Upper lobe of left lung (tissue), 6 donors: ENCODE data around the gene SIX4. TPM values are rescaled to one million over a fixed set of nuclear protein-coding genes. Genes with fewer than 3 reads are reported as not detected.

ENCODE experiments used
- ATAC-seq, 2 donors: fragments of 200-7000 bp; cut with Tn5 transposase; one replicate each; pipeline ENCODE4 v1.9.1; 2022; ENCODE audit warnings: mild to moderate bottlenecking in 2 of 2, moderate library complexity in 2 of 2; ENCODE audit not compliant: low FRiP score in 2 of 2
- DNase-seq, 2 donors: peaks; one replicate each; pipeline ENCODE4 v3.0.0-alpha.2; 2019 to 2020
- H3K27ac ChIP-seq, 4 donors: fragments of 200-600 bp; sonication (generic); one replicate each; pipeline ENCODE4 v1.5.1; 2016 to 2019
- H3K27me3 ChIP-seq, 4 donors: fragments of 200-600 bp; sonication (generic); one replicate each; pipeline ENCODE4 v1.5.1; 2017 to 2019
- H3K36me3 ChIP-seq, 4 donors: fragments of 200-600 bp; sonication (generic); one replicate each; pipeline ENCODE4 v1.5.1; 2016 to 2019
- H3K4me1 ChIP-seq, 4 donors: fragments of 200-600 bp; sonication (generic); one replicate each; pipeline ENCODE4 v1.5.1; 2018 to 2019
- H3K4me3 ChIP-seq, 4 donors: fragments of 200-600 bp; sonication (generic); one replicate each; pipeline ENCODE4 v1.5.1; 2017 to 2019; ENCODE audit warnings: mild to moderate bottlenecking in 2 of 4, moderate library complexity in 1 of 4
- H3K9me3 ChIP-seq, 4 donors: fragments of 200-600 bp; sonication (generic); one replicate each; pipeline ENCODE4 v1.5.1; 2018 to 2019
- EP300 ChIP-seq, 4 donors: sonication (generic); formaldehyde crosslinking; IDR thresholded peaks; one replicate each; pipeline ENCODE4 v1.5.1; 2017; ENCODE audit warnings: antibody characterized with exemption in 4 of 4, control low read depth in 2 of 4
- POLR2A ChIP-seq, 4 donors: fragments of 450-650 bp; IDR thresholded peaks; one replicate each; pipeline ENCODE4 v1.5.1; 2016 to 2017; ENCODE audit warnings: antibody characterized with exemption in 4 of 4, mild to moderate bottlenecking in 2 of 4
- POLR2AphosphoS5 ChIP-seq, 2 donors: sonication (generic); formaldehyde crosslinking; IDR thresholded peaks; one replicate each; pipeline ENCODE4 v1.5.1; 2017; ENCODE audit warnings: antibody characterized with exemption in 2 of 2
- WGBS, 2 donors: methylation state at CpG; one replicate each; pipeline ENCODE4 v1.1.5; 2017 to 2018; 5-methylcytosine and 5-hydroxymethylcytosine counted together
- total RNA-seq, 6 donors: library from RNA; depleted of rRNA in 4 of 6; stranded (reverse); fragments of >200 nt in 4 of 6; gene quantifications; one replicate each; pipeline versions ENCODE4 v1.1.0 to v1.2.1, GENCODE V29; 2016 to 2021
- TF ChIP-seq, protein P1 (sequence below), 6 experiments: fragments of 450-650 bp in 4 of 6; fragments of 200-600 bp in 2 of 6; sonication (generic) in 2 of 6; IDR thresholded peaks; one replicate each; pipeline ENCODE4 v1.5.1; 2016 to 2019; ENCODE audit warnings: antibody characterized with exemption in 6 of 6
- donor health status: DM: no; HTN: no; CAD: no; lungs with moderate emphysema.
- donor health status: DM: no; HTN: yes; CAD: no; lungs with severe emphysema.

The SIX4 gene
- total RNA-seq, 6 donors from 2014 or later = 0.55 to 8.3 (median 1.8) TPM

GRCh38 chr14:60713513-60713912, 10.6 kb downstream of the SIX4 start:
- WGBS, 2 donors = 88 to 93% methylated on average over 6 of the region's 6 CpGs
- ATAC-seq (no peak), DNase-seq (no peak)
- TF ChIP-seq POLR2AphosphoS5 (IDR thresholded peaks at IDR 0.05) (no peak), EP300 (IDR thresholded peaks at IDR 0.05) (no peak), POLR2A (IDR thresholded peaks at IDR 0.05) (no peak)
- TF ChIP-seq, protein P1, sequence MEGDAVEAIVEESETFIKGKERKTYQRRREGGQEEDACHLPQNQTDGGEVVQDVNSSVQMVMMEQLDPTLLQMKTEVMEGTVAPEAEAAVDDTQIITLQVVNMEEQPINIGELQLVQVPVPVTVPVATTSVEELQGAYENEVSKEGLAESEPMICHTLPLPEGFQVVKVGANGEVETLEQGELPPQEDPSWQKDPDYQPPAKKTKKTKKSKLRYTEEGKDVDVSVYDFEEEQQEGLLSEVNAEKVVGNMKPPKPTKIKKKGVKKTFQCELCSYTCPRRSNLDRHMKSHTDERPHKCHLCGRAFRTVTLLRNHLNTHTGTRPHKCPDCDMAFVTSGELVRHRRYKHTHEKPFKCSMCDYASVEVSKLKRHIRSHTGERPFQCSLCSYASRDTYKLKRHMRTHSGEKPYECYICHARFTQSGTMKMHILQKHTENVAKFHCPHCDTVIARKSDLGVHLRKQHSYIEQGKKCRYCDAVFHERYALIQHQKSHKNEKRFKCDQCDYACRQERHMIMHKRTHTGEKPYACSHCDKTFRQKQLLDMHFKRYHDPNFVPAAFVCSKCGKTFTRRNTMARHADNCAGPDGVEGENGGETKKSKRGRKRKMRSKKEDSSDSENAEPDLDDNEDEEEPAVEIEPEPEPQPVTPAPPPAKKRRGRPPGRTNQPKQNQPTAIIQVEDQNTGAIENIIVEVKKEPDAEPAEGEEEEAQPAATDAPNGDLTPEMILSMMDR (IDR thresholded peaks at IDR 0.05) = no peak
- H3K4me3 ChIP-seq = no peak overlapping the region
- no peak overlapping the region for H3K27ac ChIP-seq
- no peaks in the 10 kb centered on the region for H3K4me1 ChIP-seq
- H3K36me3 ChIP-seq = no peaks in the 10 kb centered on the region
- H3K27me3 ChIP-seq = no peaks in the 10 kb centered on the region
- H3K9me3 ChIP-seq = no peaks in the 10 kb centered on the region

DNA sequence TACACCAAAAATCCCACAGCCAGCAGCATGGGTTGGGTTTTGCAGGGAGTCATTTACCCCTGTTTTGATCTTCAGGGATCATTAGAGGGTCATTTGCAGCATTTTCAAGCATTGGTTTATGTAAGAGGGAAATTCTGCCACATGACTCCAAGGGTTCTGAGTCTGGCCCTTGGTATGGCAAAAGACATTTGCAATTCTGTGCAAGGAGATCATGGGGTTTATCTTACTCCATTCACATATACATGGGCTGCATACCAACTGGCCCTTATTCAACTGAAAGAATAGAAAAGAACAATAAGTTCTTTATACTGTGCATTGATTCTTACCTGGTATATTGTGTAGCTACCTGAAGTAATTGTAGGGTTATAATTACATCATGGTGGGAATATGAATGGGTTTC, 13.7 kb downstream of the SIX4 start:
- no peak overlapping the region for H3K4me3 ChIP-seq
- no peaks in the 10 kb centered on the region for H3K27me3 ChIP-seq
- TF ChIP-seq POLR2AphosphoS5 (IDR thresholded peaks at IDR 0.05) (no peak), POLR2A (IDR thresholded peaks at IDR 0.05) (no peak), EP300 (IDR thresholded peaks at IDR 0.05) (no peak)
- TF ChIP-seq, protein P1 (IDR thresholded peaks at IDR 0.05) = no peak
- no peaks in the 10 kb centered on the region for H3K9me3 ChIP-seq
- DNase-seq (no peak), ATAC-seq (no peak)
- H3K27ac ChIP-seq = no peak overlapping the region
- H3K4me1 ChIP-seq = no peaks in the 10 kb centered on the region
- no peaks in the 10 kb centered on the region for H3K36me3 ChIP-seq

DNA sequence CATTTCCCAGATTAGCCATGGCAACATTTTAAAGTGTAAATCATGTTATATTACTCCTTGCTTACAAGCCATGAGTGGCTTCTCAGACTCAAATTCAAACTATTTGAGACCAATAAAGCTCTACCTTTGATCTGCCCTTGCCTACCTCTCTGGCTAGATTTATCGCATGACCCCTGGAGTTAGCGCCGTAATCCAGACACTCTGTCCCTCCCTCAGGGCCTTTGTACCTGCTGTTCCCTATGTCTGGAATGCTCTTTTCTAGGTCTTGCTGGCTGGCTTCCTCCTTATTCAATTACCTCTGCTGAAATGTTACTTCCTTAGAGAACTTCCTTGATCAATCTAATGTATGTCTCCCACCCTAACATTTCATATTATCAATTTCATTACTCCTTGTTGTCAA, 16.3 kb downstream of the SIX4 start:
- DNase-seq (no peak), ATAC-seq (no peak)
- no peak overlapping the region for H3K27ac ChIP-seq
- no peaks in the 10 kb centered on the region for H3K9me3 ChIP-seq
- H3K4me3 ChIP-seq = no peak overlapping the region
- H3K4me1 ChIP-seq = no peaks in the 10 kb centered on the region
- 97 to 100% methylated on average over 3 of the region's 3 CpGs for WGBS, 2 donors
- H3K36me3 ChIP-seq = no peaks in the 10 kb centered on the region
- H3K27me3 ChIP-seq = no peaks in the 10 kb centered on the region
- TF ChIP-seq EP300 (IDR thresholded peaks at IDR 0.05) (no peak), POLR2AphosphoS5 (IDR thresholded peaks at IDR 0.05) (no peak), POLR2A (IDR thresholded peaks at IDR 0.05) (no peak)
- TF ChIP-seq, protein P1 (IDR thresholded peaks at IDR 0.05) = no peak

DNA sequence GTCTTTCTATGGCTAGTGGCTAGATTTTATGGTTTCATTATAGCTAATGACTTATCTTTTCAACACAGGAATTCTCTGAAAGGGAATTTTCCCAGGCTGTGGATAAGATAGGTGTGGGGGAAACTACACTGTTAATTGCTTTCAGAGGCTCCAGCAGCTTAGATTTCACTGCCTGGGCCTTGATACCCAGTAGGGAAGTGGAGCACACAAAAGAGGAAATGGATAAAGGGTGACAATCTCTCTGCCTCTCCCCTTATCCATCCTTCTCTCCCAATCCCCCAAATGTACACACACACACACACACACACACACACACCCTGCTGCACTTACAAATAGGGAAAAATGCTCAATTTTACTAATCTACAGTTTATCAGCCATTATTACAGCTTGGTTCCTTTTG, 19.1 kb downstream of the SIX4 start:
- Histone ChIP-seq H3K4me3 (no peak overlapping the region), H3K27ac (no peak overlapping the region), H3K4me1 (no peaks in the 10 kb centered on the region), H3K9me3 (peaks cover 8 to 16% (median 10%) of the 10 kb centered on the region in 4 donors), H3K36me3 (no peaks in the 10 kb centered on the region), H3K27me3 (no peaks in the 10 kb centered on the region)
- DNase-seq (no peak), ATAC-seq (no peak)
- no peak for TF ChIP-seq POLR2AphosphoS5 (IDR thresholded peaks at IDR 0.05)
- TF ChIP-seq POLR2A (IDR thresholded peaks at IDR 0.05) = no peak
- TF ChIP-seq, protein P1 (IDR thresholded peaks at IDR 0.05) = no peak
- no peak for TF ChIP-seq EP300 (IDR thresholded peaks at IDR 0.05)

DNA sequence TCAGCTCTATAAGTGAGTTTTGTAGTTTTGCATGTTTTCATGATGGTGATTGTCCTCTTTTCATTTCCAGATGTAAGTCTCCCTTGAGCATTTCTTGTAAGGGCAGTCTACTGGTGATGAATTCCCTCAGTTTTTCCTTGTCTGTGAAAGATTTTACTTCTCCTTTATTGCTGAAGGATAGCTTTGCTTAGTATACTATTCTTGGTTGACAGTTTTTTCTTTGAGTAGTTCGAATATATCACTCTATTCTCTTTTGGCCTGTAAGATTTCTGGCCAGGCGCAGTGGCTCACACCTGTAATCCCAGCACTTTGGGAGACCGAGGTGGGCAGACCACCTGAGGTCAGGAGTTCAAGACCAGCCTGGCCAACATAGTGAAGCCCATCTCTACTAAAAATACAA, 23.6 kb downstream of the SIX4 start:
- 92 to 94% methylated on average over 3 of the region's 3 CpGs for WGBS, 2 donors
- TF ChIP-seq POLR2AphosphoS5 (IDR thresholded peaks at IDR 0.05) = no peak
- TF ChIP-seq, protein P1 (IDR thresholded peaks at IDR 0.05) = no peak
- Histone ChIP-seq H3K36me3 (no peaks in the 10 kb centered on the region), H3K4me1 (no peaks in the 10 kb centered on the region), H3K4me3 (no peak overlapping the region), H3K27ac (no peak overlapping the region), H3K9me3 (peaks cover 8 to 17% (median 11%) of the 10 kb centered on the region in 4 donors), H3K27me3 (no peaks in the 10 kb centered on the region)
- ATAC-seq = no peak
- DNase-seq = no peak
